ENCODE data around the gene DFFB. TPM values are rescaled to one million over a fixed set of nuclear protein-coding genes. Genes with fewer than 3 reads are reported as not detected.

Gene DFFB
- total RNA-seq, 1 donor from 2014 or later: 8.5 TPM

DNA sequence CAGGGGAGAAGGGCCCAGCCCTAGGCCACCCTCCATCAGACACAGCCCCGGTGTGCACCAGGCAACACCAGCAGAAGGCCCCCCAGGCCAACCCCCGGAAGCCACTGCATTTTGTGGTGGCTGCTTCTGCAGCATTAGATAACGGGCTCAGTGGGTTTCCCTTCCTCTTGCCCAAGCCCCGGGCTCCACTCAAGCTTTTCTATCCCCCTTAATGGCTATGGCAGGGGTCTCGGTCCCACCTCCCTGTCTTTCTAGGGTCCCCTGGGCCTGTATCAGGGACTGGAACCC, 23.9 kb downstream of the DFFB start:
- Histone ChIP-seq H3K27ac (no peak overlapping the region), H3K36me3 (peaks cover 25% of the 10 kb centered on the region), H3K4me3 (no peak overlapping the region), H3K9me3 (peaks cover 7% of the 10 kb centered on the region), H3K4me1 (no peaks in the 10 kb centered on the region), H3K27me3 (no peaks in the 10 kb centered on the region)
- ATAC-seq (no peak), DNase-seq (no peak)
- TF ChIP-seq, protein P1, sequence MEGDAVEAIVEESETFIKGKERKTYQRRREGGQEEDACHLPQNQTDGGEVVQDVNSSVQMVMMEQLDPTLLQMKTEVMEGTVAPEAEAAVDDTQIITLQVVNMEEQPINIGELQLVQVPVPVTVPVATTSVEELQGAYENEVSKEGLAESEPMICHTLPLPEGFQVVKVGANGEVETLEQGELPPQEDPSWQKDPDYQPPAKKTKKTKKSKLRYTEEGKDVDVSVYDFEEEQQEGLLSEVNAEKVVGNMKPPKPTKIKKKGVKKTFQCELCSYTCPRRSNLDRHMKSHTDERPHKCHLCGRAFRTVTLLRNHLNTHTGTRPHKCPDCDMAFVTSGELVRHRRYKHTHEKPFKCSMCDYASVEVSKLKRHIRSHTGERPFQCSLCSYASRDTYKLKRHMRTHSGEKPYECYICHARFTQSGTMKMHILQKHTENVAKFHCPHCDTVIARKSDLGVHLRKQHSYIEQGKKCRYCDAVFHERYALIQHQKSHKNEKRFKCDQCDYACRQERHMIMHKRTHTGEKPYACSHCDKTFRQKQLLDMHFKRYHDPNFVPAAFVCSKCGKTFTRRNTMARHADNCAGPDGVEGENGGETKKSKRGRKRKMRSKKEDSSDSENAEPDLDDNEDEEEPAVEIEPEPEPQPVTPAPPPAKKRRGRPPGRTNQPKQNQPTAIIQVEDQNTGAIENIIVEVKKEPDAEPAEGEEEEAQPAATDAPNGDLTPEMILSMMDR (IDR thresholded peaks at IDR 0.05): no peak
- intact Hi-C loops (cut with DNase I): no loop called here

DNA sequence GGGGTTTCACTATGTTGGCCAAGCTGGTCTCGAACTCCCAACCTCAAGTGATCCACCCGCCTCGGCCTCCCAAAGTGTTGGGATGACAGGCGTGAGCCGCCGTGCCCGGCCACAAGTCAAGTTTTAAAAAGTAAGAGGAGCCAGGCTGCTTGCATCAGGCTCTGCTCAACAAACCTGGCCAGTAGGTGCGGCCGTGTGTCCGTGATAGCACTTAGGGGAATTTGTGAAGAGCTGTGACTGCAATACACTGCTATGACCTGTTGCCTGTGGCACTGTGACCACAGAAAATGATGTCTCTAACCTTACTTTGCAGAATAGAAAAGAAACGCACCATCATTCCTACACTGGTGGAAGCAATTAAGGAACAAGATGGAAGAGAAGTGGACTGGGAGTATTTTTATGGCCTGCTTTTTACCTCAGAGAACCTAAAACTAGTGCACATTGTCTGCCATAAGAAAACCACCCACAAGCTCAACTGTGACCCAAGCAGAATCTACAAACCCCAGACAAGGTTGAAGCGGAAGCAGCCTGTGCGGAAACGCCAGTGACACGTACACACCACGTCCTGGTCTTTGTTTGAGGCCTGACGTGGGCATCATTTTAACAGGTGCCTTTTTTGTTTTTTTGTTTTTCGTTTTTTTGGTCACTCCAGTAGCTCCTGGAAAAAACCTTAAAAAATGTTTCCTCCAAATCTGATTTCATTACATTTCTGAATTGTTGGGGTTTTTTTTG, 26.1 kb downstream of the DFFB start:
- H3K9me3 ChIP-seq: peaks cover 7% of the 10 kb centered on the region
- no peaks in the 10 kb centered on the region for H3K27me3 ChIP-seq
- ATAC-seq (no peak), DNase-seq (no peak)
- peaks cover 39% of the 10 kb centered on the region for H3K36me3 ChIP-seq
- TF ChIP-seq, protein P1 (IDR thresholded peaks at IDR 0.05): no peak
- H3K4me3 ChIP-seq: no peak overlapping the region
- no peaks in the 10 kb centered on the region for H3K4me1 ChIP-seq
- intact Hi-C loops (cut with DNase I): no loop called here
- H3K27ac ChIP-seq: no peak overlapping the region

DNA sequence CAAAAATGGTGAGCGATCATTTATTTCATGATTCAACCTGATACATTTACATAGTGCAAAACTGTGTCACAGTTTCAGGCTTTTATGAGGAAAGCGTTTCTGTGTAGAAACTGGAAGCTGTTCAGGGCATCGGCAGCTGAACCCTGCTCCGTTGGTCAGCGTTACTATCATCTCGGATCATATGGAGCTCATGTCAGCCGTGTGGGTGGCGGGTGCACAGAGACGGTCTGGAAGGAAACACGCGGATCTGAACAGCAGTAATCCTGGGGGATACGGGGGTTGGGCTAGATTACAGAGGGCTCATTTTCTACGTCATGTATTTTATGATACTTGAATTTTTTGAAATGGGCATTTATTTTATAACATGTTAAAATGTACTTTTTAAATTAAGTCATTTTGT, 27.7 kb downstream of the DFFB start:
- ATAC-seq (no peak), DNase-seq (no peak)
- Histone ChIP-seq H3K4me3 (no peak overlapping the region), H3K9me3 (no peaks in the 10 kb centered on the region), H3K36me3 (peaks cover 55% of the 10 kb centered on the region), H3K27ac (no peak overlapping the region), H3K4me1 (no peaks in the 10 kb centered on the region), H3K27me3 (no peaks in the 10 kb centered on the region)
- TF ChIP-seq, protein P1 (IDR thresholded peaks at IDR 0.05): no peak
- intact Hi-C loops (cut with DNase I): no loop called here

DNA sequence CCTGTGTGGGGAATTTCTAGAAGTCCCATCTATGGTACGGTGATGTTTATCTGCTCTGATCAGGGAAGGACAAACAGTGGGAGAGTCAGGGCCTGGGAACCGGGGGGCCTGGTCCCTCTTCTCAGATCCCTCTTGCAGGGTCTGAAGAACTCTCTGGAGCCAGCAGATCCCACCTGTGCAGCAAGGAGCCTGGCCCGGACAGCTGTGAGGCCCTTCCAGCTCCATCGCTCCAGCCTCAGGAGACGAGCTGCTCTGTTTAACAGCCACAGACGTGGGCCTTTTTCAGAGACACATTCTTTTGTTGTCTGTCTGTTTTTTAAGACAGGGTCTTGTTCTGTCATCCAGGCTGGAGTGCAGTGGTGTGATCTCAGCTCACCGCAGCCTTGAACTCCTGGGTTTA, 28.3 kb downstream of the DFFB start:
- Histone ChIP-seq H3K27me3 (no peaks in the 10 kb centered on the region), H3K36me3 (peaks cover 62% of the 10 kb centered on the region), H3K27ac (no peak overlapping the region), H3K4me1 (no peaks in the 10 kb centered on the region), H3K9me3 (no peaks in the 10 kb centered on the region), H3K4me3 (no peak overlapping the region)
- DNase-seq (no peak), ATAC-seq (no peak)
- TF ChIP-seq, protein P1 (IDR thresholded peaks at IDR 0.05): no peak
- intact Hi-C loops (cut with DNase I): no loop called here

DNA sequence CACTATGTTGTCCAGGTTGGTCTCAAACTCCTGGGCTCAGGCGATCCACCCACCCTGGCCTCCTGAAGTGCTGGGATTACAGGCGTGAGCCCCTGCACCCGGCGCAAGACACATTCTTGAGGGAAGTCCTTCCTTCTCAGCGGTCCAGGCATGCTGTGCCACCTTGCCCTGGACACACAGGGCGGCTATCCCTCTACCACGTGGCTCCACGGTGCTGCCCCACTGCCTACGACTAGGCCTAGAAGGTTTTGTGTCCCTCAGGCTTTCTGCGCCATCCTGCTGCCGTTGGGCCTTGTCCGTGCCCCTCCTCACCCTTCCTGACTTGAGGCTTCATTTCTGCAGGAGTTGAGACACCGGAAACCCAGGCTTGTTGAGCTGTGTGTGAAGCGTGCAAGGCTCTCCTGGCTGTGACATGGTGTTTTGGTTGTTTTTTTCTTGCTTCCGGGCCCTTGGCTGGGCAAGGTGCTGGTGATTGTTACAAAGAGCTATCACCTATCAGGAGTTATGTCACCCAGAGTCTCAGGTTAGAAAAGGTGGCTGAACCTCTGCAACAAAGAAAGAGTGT, 28.9 kb downstream of the DFFB start:
- H3K4me3 ChIP-seq: no peak overlapping the region
- H3K36me3 ChIP-seq: peaks cover 67% of the 10 kb centered on the region
- intact Hi-C loops (cut with DNase I): no loop called here
- no peaks in the 10 kb centered on the region for H3K9me3 ChIP-seq
- no peak overlapping the region for H3K27ac ChIP-seq
- no peak for ATAC-seq
- H3K27me3 ChIP-seq: no peaks in the 10 kb centered on the region
- H3K4me1 ChIP-seq: no peaks in the 10 kb centered on the region
- DNase-seq: no peak
- TF ChIP-seq, protein P1 (IDR thresholded peaks at IDR 0.05): no peak
